ENCODE measurements around the gene LUC7L3.
"Not testable (repeated sequence)": the region's sequence is repeated elsewhere in the genome, so short reads cannot be mapped to it uniquely, and the experiment has no call there.

LUC7L3 gene

DNA sequence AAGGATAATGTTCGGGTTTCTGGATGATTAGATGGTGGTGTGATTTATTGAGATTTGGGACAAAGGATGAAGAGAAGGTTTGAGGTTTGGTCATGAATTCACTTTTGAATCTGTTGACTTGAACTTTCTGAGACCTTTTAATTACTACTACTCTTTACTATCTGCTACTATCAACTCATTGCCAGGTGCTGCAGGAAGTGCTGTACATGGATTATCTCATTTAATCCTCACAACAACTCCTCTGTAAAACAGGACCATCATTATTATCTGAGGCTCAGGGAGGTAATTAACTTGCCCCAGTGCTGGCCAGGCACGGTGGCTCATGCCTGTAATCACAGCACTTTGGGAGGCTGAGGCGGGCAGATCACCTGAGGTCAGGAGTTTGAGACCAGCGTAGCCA is 8.8 kb upstream of the LUC7L3 start:
- no peak for DNase-seq

DNA sequence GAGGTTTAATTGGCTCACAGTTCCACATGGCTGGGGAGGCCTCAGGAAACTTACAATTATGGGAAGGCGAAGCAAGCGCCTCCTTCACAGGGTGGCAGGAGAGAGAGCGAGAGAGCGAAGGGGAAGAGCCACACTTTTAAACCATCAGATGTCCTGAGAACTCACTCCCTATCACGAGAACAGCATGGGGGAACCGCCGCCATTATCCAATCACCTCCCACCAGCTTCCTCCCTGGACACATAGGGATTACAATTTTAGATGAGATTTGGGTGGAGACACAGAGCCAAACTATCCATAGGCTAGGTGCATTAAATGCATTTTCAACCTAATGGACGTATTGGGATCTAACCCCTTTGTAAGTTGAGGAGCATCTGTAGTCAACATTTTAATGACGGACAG is 6.8 kb upstream of the LUC7L3 start:
- no peak for DNase-seq

DNA sequence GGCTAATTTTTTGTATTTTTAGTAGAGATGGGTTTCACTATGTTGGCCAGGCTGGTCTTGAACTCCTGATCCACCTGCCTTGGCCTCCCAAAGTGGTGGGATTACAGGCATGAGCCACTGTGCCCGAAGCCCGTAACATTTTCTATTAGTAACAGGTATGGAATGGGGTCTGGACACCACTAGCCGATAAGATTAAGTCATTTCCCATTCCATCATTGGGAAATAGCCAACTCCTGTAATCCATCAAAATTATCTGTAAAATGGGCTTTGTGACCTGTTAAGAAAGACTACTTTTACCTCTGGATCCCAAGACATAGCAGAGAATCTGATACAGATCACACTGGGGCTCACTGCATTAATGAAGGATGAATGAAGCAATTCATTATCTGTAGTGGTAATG is 3.9 kb upstream of the LUC7L3 start:
- DNase-seq: peak; percentile 25

DNA sequence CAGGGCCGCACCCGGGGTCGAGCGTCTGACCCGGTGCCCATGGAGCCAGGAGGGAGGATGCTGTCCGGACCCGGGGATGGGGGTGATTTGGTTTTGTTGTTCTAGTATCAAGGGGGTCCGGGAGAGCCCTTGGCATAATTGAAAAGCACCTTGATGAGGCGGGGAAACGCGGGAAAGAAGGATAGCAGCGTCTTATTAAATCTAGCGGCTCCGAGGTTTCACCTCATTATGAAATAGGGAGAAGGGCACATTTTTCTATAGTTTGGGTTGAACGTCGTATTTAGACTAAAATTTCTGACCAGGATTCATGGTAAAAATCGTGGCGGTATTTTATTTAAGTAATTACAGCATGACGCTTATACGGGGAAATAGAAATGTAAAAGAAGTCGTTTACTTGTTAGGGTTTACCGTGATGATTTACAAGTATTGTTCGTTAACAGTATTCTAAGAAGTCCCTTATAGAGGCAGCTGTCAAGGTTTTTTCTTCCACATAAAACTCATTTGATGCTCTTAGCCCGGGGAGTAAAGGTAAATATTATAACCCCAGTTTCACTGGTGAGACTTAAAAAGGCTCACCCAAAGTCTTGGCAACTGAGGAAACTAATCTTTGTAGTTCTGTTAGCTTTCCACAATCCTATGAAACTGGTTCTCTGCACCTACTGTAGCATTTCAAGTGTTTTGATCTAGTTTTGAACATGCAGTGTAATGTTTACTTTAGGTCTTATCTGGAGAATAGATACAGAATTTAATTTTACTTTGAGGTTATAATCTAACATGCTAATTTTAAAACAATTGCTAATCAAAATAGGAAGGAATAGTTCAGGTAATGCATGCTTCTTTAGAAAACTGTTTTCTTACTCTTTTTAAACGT is 756 bp downstream of the LUC7L3 start:
- peak; percentile 62 for DNase-seq

DNA sequence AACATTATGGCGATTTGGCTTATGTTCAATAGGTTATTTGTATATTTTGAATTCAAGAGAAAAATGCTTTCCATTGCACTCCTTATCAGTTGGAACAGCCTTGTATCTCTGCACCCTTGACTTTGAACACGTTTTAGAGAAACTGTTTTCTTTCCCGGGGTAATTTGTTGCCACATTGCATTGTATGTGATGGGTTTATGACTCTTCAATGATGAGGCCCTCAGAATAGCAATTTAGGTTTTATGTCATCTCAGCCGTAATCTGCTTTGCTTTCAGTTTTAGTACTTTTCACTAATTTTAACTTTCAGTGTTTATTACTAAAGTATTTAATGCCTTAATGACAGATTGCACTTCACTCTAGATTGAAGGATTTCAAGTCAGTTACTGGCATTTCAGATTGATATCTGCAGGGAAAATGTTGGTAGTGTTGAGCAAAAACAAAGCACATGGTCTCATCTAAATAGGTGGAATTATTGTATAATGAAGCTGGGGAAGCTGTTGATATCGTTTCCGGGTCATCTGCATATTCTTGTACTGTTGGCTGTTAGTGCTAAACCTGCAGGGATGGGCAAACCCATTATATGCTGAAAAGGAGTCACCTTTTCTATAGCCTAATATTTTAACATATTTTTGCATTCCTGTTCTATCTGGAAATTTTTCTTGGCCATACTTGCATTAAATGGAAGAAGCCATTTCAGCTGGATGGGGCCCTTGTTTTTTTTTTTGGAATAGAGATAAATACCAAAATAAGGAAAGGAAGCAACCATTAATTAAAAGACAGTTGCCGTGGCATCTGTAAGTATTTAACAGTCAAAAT is 2.0 kb downstream of the LUC7L3 start:
- DNase-seq: peak; percentile 78

DNA sequence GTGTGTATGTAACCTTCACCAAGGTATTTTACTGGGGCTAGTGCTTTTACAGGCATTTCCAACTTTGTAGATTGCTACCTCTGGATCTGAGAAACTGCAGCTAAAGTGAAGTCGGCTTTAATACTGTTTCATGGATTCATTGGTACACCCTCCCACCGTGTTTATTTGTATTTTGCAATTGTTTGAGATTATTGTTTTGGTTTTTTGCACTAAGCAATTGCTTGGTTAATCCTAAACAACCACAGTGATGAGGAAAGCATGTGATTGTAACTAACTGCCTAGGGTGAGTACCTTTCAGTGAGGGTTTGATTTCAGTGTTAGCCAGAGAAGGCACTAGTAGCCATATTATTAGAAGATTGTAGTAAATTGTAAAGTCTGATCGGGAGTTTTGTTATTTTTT is 3.3 kb downstream of the LUC7L3 start:
- no peak for DNase-seq

DNA sequence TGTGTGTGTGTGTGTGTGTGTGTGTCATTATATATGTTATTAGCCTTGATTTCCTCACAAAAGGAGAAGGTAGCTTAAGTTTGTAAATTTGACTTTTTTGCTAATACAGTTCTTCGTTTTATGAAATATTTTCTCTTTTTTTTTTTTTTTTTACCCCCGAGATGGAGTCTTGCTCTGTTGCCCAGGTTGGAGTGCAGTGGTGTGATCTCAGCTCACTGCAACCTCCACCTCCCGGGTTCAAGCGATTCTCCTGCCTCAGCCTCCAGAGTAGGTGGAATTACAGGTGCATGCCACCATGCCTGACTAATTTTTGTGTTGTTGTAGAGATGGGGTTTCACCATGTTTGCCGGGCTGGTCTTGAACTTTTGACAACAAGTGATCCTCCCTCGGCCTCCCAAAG is 5.2 kb downstream of the LUC7L3 start:
- DNase-seq: not testable (repeated sequence)

DNA sequence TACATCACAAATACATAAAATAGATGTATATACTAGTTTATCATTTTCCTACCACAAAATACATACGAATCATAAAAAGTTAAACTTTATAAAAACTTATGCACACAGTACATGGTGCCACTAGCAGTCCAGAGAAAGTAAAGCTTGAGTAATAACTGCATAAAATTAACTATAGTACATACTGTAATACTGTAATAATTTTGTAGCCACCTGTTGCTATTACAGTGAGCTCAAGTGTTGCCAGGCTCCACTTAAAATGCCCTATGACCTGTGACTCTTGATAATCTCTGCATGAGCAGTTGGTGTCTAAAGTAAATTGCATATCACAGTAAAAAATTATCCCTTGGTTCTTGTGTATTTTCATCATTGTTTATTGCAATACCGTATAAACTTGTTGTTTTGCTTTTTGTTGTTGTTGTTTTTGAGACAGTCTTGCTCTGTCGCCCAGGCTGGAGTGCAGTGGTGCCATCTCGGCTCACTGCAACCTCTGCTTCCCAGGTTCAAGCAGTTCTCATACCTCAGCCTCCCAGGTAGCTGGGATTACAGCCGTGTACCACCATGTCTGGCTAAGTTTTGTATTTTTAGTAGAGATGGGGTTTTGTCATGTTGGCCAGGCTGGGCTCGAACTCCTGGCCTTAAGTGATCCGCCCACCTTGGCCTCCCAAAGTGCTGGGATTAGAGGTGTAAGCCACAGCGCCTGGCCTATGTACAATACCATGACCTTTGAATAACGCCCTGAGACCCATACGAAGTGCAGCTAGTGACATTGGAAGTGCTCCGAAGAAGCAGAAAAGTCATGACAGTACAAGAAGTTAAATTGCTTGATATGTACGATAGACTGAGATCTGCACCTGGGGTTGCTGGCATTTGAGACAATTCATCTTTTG is 6.6 kb downstream of the LUC7L3 start:
- DNase-seq: no peak

DNA sequence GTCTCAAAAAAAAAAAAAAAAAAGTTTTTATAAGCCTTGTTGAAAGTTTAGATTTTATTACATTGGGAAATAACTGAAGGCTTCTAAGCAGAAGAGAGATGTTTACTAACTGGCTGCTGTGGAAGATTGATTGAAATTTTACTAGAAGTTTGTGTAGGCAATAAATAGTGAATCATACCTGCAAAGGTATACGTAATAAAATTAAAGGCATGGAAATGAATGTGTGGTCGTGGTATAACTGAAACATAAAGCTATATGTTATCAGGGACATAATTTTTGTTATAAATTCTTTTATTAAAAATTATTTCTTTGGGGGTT is 8.7 kb downstream of the LUC7L3 start:
- no peak for DNase-seq

DNA sequence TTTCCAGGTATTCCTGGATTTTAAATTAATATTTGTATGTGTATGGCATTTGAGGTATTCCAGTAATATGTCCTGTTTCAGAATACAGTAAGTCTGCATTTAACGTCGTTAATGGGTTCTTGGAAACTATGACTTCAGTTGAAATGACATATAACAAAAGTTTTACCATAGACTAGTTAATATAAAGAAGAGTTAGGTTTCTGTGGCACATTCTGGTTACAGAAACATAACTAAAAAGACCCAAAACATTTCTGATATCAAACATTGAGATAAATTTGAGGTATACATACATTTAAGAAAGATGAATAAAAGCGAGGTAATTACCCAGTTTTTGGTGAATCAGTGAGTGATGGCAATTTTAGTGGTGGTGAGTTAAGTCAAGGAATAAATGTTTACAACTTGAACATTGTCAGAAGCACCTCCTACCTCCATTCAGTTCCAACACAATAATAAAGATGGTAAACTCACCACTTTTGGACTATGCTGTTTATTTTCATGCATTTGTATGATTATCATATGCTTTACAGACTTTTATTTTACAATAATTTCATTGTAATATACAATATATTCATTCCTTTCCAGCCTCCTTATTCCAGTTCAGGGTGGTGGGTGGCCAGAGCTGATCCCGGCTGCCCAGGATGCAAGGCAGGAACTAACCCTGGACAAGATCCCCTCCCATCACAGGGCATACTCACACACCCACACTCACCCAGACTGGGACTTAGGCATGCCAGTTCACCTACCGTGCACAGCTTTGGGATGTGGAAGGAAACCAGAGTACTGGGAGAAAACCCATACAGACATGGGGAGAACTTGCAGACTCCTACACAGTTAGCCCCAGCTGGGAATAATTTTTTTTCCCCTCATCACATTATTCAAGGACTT is 9.7 kb downstream of the LUC7L3 start:
- DNase-seq: no peak

DNA sequence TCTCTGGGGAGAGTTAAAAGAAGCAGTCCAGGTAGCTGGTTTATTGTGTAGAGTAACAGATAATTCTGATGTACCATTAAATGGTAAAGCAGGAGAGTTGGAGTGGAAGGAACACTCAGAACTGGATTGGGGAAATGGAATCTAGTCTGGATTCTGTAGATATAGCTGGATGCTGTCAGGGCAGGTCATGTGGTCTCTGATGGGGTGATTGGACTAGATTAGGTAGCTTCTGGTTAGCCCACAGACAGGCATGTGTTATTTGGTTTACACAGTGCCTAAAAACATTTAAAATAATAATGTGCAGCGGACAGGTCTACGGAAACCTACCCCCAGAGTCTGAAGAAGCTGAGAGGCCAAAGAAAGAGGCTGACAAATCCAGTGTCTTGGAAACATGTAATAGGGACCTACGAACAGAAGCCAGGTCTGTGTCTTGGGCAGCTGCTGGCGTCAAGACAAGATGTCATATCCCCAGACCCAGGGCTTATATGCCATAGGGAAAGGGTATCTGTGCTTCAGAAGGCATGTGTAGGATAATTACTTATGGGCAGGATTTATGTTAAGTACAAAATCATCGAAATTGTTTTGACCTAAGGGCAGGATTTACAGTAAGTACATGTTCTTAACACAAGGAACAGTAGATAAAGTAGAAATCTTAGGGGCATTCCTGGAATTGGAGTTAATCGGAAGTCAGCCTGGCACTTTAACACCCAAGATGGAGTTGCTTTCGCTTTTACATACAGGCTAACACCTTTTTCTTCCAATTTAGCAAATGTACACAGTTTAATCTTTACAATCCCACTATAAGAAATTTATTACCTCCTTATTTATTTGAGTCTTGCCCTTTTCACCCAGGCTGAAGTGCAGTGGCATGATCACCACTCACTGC is 12.4 kb downstream of the LUC7L3 start:
- DNase-seq: peak; percentile 64

DNA sequence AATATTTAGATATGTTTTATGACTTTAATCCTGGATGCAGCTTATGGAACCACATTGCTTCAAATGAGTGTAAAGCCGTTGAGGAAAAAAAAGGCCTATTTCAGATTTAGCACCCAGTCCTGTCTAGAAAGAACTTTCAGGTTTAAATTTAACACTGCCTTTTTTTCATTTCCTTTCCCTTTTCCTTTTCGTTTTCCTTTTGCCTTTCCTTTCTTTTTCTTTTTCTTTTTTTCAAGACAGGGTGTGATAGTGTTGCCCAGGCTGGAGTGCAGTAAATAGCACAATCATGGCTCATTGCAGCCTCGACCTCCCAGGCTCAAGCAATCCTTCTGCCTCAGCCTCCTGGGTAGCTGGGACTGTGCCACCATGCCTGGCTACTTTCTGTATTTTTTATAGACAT is 15.9 kb downstream of the LUC7L3 start:
- DNase-seq: no peak

DNA sequence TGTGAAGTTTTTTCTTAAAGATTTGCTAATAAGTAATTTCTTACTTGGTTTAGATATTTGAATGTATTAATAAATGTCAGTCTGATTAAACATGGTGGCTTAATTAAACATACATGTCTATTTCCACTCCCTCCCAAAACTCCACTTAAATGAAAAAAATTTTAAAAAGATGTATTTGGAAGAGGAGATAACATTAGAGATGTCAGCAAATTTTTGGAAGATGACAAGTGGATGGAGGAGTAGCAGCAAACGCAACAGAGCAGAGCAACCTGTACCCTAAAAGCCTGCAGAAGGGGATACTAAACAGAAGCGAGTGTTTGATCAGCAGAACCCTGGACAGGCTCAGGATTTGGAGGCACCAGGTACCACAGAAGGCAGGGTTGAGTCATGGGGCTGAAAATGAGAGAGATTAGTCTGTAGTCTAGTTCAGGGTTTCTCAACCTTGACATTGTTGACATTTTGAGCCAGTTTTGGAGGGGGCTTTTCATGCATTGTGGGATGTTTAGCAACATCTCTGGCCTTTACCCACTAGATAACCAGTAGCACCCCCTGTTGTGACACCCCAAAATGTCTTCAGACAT is 17.8 kb downstream of the LUC7L3 start:
- no peak for DNase-seq

DNA sequence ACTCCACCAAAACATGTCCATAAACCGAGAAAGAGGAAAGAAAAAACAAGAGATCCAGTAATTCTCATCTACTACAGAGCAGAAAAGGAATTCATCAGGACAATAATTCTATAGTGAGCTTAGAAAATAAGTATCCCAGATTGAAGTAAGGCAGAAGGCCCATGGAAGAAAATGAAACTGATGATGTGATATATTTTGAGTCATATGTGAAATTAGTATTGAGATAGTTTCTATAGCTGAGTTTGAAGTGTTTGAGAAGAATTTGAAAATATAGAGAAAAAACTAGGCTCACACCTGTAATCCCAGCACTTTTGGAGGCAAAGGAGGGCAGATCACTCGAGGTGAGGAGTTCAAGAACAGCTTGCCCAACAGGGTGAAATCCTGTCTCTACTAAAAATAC is 19.7 kb downstream of the LUC7L3 start:
- DNase-seq: no peak

DNA sequence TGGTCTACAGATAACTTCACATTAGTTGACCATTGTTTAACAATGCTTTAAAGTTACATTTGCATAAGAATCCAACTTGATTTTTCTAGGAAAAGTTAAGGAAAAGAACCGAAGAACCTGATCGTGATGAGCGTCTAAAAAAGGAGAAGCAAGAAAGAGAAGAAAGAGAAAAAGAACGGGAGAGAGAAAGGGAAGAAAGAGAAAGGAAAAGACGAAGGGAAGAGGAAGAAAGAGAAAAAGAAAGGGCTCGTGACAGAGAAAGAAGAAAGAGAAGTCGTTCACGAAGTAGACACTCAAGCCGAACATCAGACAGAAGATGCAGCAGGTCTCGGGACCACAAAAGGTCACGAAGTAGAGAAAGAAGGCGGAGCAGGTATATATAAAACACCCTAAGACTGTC is 26.2 kb downstream of the LUC7L3 start:
- DNase-seq: no peak

DNA sequence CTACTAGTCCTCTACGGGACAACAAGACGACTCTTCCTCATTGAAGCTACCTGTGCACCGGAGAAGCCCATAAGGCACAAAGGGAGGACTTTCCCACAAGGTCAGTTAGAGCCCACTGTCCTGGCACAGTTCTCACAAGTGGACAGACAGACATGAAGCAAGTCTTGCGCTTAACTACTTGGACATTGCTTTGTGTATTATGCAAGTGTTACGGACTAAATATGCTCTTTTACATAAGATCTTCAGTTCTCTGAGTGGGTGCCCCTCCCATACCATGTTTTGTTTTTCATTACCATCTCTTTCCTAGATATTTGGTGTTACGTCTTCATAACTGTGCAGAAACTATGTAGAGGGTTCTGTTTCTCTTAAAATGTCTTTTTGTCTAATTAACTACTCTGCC is 29.8 kb downstream of the LUC7L3 start:
- no peak for DNase-seq

DNA sequence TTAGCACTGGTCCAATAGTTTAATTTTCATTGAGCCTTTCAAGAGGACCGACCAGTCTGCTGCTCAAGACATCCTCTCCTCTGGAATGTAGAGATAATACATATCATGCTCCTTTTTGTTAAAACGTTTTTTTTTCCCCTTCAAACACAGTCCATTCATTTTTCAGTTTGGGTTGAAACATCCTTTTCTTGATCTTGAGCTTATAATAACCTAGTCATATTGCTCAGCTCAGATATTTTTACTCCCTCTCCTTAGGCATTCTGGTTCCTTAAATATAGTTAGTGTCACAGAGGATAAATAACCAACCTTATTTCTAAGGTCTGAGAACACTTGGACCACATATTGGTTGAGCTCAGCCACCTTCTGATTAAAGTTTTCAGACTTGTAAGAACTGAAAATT is 35.1 kb downstream of the LUC7L3 start:
- DNase-seq: no peak

DNA sequence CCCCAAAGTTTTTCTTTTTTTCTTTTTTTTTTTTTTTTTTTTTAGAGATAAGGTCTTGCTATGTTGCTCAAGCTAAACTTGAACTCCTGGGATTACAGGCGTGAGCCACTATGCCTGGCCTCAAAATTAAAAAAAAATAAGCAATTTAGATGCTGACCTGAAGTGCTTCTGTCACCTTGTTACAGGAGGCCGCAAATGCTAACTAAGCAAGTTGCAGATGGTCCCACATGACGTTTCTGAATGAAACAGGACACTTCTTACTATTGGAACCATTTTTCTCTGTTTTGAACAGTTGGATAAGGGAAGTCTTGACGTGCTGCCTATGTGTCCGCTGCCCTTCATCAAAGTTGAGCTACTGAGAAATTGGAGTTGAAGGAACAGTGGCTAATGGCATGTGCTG is 39.1 kb downstream of the LUC7L3 start:
- no peak for DNase-seq

DNA sequence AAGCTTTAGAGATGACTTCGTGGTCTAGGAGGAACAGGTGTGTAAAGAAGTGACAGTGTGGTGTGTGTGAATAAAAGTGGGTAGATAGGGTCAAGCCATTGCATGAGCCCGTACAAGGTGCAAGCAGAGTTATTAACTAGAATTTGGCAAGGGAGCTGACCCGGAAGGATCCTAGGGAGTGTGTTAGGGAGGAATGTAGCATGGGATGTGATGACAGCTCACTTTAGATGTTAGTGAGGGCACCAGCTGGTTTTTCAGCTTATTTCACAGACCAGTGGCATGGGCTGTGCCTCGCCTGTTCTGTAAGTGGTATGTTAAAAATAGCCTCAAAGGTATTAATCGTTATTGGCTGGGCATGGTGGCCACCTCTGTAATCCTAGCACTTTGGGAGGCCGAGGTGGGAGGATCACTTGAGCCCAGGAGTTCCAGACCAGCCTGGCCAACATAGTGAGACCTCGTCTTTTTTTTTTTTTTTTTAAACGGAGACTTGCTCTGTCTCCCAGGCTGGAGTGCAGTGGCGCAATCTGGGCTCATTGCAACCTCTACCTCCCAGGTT is 39.7 kb downstream of the LUC7L3 start:
- DNase-seq: no peak

DNA sequence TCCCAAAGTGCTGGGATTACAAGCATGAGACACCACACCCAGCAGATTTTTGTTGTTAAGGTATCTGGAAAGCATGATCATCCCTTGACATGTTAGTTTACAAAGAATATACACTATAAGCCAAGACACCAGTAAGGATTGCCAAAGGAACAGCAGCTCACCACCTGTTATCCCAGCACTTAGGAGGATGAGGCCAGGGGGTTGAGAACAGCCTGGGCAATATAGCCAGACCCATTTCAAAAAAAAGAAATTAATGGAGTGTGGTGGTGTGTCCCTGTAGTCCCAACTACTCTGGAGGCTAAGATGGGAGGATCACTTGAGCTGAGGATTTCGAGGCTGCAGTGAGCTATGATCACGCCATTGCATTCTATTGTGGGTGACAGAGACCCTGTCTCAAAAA is 42.8 kb downstream of the LUC7L3 start:
- DNase-seq: no peak

Data from hematopoietic multipotent progenitor cell treated with erythropoietin and hydrocortisone succinate and interleukin-3 and kit ligand, for 6 days (in vitro differentiated cells).